ENCODE measurements around the gene SRGAP2C.
"Not testable (repeated sequence)": the region's sequence is repeated elsewhere in the genome, so short reads cannot be mapped to it uniquely, and the experiment has no call there.

SRGAP2C gene

GRCh38 chr1:121205786-121206711 is 21.3 kb downstream of the SRGAP2C start:
- H3K36me3 ChIP-seq; H3K4me1 ChIP-seq; DNase-seq; H3K4me3 ChIP-seq (ENCODE audit: low read depth, low read length); H3K9me3 ChIP-seq; H3K27me3 ChIP-seq: not testable (repeated sequence)

GRCh38 chr1:121207328-121207727 is 22.6 kb downstream of the SRGAP2C start:
- not testable (repeated sequence) for DNase-seq; H3K4me3 ChIP-seq (ENCODE audit: low read depth, low read length); H3K36me3 ChIP-seq; H3K27me3 ChIP-seq; H3K4me1 ChIP-seq; H3K9me3 ChIP-seq

- H3K27me3 ChIP-seq; H3K4me1 ChIP-seq; H3K4me3 ChIP-seq (ENCODE audit: low read depth, low read length); H3K9me3 ChIP-seq; DNase-seq; H3K36me3 ChIP-seq: not testable (repeated sequence)
Measured at GRCh38 chr1:121208375-121208774, 23.6 kb downstream of the SRGAP2C start.

GRCh38 chr1:121210778-121211177 is 26.0 kb downstream of the SRGAP2C start:
- not testable (repeated sequence) for H3K4me1 ChIP-seq, H3K36me3 ChIP-seq

GRCh38 chr1:121213491-121213890 is 28.7 kb downstream of the SRGAP2C start:
- not testable (repeated sequence) for H3K9me3 ChIP-seq; DNase-seq; H3K4me1 ChIP-seq; H3K4me3 ChIP-seq (ENCODE audit: low read depth, low read length); H3K36me3 ChIP-seq; H3K27me3 ChIP-seq

More at GRCh38 chr1:121210778-121211177, 26.0 kb downstream of the SRGAP2C start:
- H3K4me3 ChIP-seq (ENCODE audit: low read depth, low read length); H3K9me3 ChIP-seq; H3K27me3 ChIP-seq; DNase-seq: not testable (repeated sequence)

- not testable (repeated sequence) for H3K4me1 ChIP-seq; H3K27me3 ChIP-seq; H3K4me3 ChIP-seq (ENCODE audit: low read depth, low read length); H3K9me3 ChIP-seq; H3K36me3 ChIP-seq; DNase-seq
Measured at GRCh38 chr1:121214544-121215156, 29.9 kb downstream of the SRGAP2C start.

GRCh38 chr1:121215699-121216417 is 31.1 kb downstream of the SRGAP2C start:
- not testable (repeated sequence) for H3K4me1 ChIP-seq; H3K36me3 ChIP-seq; H3K4me3 ChIP-seq (ENCODE audit: low read depth, low read length); H3K27me3 ChIP-seq; H3K9me3 ChIP-seq; DNase-seq

- H3K27me3 ChIP-seq; H3K4me1 ChIP-seq; H3K9me3 ChIP-seq; DNase-seq; H3K4me3 ChIP-seq (ENCODE audit: low read depth, low read length); H3K36me3 ChIP-seq: not testable (repeated sequence)
Measured at GRCh38 chr1:121216676-121217075, 31.9 kb downstream of the SRGAP2C start.

- H3K36me3 ChIP-seq; H3K4me1 ChIP-seq; H3K27me3 ChIP-seq; DNase-seq; H3K4me3 ChIP-seq (ENCODE audit: low read depth, low read length); H3K9me3 ChIP-seq: not testable (repeated sequence)
Measured at GRCh38 chr1:121221770-121222169, 37.0 kb downstream of the SRGAP2C start.

GRCh38 chr1:121224714-121225113 is 39.9 kb downstream of the SRGAP2C start:
- H3K4me3 ChIP-seq (ENCODE audit: low read depth, low read length); H3K9me3 ChIP-seq; H3K27me3 ChIP-seq; H3K4me1 ChIP-seq; H3K36me3 ChIP-seq; DNase-seq: not testable (repeated sequence)

GRCh38 chr1:121226295-121226904 is 41.6 kb downstream of the SRGAP2C start:
- not testable (repeated sequence) for H3K27me3 ChIP-seq; H3K4me1 ChIP-seq; H3K4me3 ChIP-seq (ENCODE audit: low read depth, low read length); H3K9me3 ChIP-seq; H3K36me3 ChIP-seq; DNase-seq

GRCh38 chr1:121226925-121227324 is 42.1 kb downstream of the SRGAP2C start:
- not testable (repeated sequence) for H3K27me3 ChIP-seq; H3K4me1 ChIP-seq; H3K9me3 ChIP-seq; H3K4me3 ChIP-seq (ENCODE audit: low read depth, low read length); DNase-seq; H3K36me3 ChIP-seq

- H3K27me3 ChIP-seq; H3K4me1 ChIP-seq; H3K9me3 ChIP-seq; H3K36me3 ChIP-seq; DNase-seq; H3K4me3 ChIP-seq (ENCODE audit: low read depth, low read length): not testable (repeated sequence)
Measured at GRCh38 chr1:121227544-121228330, 43.0 kb downstream of the SRGAP2C start.

GRCh38 chr1:121230636-121231035 is 45.9 kb downstream of the SRGAP2C start:
- H3K27me3 ChIP-seq; DNase-seq; H3K4me3 ChIP-seq (ENCODE audit: low read depth, low read length); H3K36me3 ChIP-seq; H3K4me1 ChIP-seq; H3K9me3 ChIP-seq: not testable (repeated sequence)
